ENCODE results near the gene SPATA20. TPM values are rescaled to one million over a fixed set of nuclear protein-coding genes. Genes with fewer than 3 reads are reported as not detected.

Gene SPATA20
- total and polyA plus RNA-seq, 2 donors from 2014 or later: 52.7 to 60.4 TPM

DNA sequence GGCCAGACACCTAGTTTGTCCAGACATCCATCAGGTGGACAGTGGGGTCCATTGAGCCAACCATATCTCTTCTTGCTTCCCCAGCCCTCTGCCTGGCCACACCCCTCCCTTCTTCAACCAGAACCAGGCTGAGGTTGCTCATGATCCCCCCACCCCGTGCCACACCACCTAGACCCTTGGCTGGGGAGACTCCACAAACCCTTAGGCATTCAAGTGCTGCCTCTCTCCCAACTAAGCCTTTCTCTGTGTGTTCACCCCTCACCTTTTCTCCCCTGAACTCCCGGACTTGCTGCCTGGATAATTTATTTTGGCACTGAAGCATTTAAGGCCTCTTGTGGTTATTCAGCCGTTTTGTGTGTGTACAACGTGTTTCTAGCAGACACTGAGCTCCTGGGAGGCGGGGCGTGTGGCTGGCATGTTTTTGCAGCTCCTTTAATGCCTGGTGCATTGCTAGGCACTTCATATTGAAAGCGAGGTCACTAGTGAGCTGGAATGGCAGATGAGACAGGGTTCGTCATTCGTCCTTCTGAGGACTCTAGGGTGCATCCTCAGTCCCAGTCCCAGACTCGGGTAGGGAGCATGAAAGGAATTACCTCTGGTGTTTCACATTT is 42.2 kb downstream of the SPATA20 start:
- Histone ChIP-seq H3K9me3 (ENCODE audit: control insufficient read depth in 2 of 3, insufficient read depth in 1 of 3, low read length in 3 of 3) (no peaks in the 10 kb centered on the region), H3K4me1 (ENCODE audit: control insufficient read depth in 2 of 3, insufficient read depth in 2 of 3, low read depth in 1 of 3, low read length in 3 of 3) (peaks cover 7 to 26% (median 22%) of the 10 kb centered on the region in 3 donors), H3K4me3 (ENCODE audit: low read length in 3 of 3) (peak overlapping the region in 1 of 3 donors; percentile 10), H3K27me3 (ENCODE audit: control insufficient read depth, insufficient read depth, low read length) (no peaks in the 10 kb centered on the region), H3K36me3 (ENCODE audit: control insufficient read depth in 2 of 3, insufficient read depth in 3 of 3, low read length in 3 of 3) (no peaks in the 10 kb centered on the region), H3K27ac (ENCODE audit: low read depth in 2 of 2, low read length in 2 of 2) (peak overlapping the region; percentile 35 to 59), H3K9ac (ENCODE audit: low read length in 3 of 3) (peak overlapping the region in 1 of 3 donors; percentile 21)
- FAIRE-seq (no peak), DNase-seq (peak in 3 of 5 donors; percentile 76 to 90 (median 89))
- no peak for TF ChIP-seq CTCF (IDR thresholded peaks at IDR 0.05; ENCODE audit: borderline replicate concordance, extremely low read depth, insufficient read depth)
- intact Hi-C loops (cut with DNase I): no loop called here

GRCh38 chr17:50590946-50591737 is 44.2 kb downstream of the SPATA20 start:
- intact Hi-C loops (cut with DNase I): no loop called here
- Histone ChIP-seq H3K27me3 (ENCODE audit: control insufficient read depth, insufficient read depth, low read length) (no peaks in the 10 kb centered on the region), H3K36me3 (ENCODE audit: control insufficient read depth in 2 of 3, insufficient read depth in 3 of 3, low read length in 3 of 3) (no peaks in the 10 kb centered on the region), H3K9ac (ENCODE audit: low read length in 3 of 3) (no peak overlapping the region), H3K9me3 (ENCODE audit: control insufficient read depth in 2 of 3, insufficient read depth in 1 of 3, low read length in 3 of 3) (no peaks in the 10 kb centered on the region), H3K27ac (ENCODE audit: low read depth in 2 of 2, low read length in 2 of 2) (no peak overlapping the region), H3K4me3 (ENCODE audit: low read length in 3 of 3) (no peak overlapping the region), H3K4me1 (ENCODE audit: control insufficient read depth in 2 of 3, insufficient read depth in 2 of 3, low read depth in 1 of 3, low read length in 3 of 3) (peaks cover 7 to 26% (median 22%) of the 10 kb centered on the region in 3 donors)
- TF ChIP-seq CTCF (IDR thresholded peaks at IDR 0.05; ENCODE audit: borderline replicate concordance, extremely low read depth, insufficient read depth): no peak
- DNase-seq: no peak
- no peak for FAIRE-seq

DNA sequence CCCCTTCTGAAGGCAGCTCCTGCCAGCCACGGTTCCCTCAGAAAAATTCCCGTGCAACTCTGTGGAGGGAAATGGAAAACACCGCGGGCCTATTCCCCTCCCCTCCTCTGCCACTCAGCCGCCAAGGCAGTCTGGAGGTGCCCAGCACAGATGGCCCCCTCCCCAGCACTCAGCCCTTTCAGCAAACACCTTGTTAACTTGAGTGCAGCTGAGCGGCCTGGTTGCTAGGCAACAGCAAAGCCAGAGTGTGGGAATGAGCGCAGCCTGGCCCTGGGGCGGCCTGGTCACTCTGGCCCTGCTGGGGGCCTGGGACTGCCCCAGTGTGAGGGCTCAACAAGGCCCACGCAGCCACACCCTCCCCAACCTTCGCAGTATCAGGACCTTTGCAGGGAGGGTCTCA is 46.3 kb downstream of the SPATA20 start:
- no peak for TF ChIP-seq CTCF (IDR thresholded peaks at IDR 0.05; ENCODE audit: borderline replicate concordance, extremely low read depth, insufficient read depth)
- H3K4me3 ChIP-seq (ENCODE audit: low read length in 3 of 3): no peak overlapping the region
- no peaks in the 10 kb centered on the region for H3K27me3 ChIP-seq (ENCODE audit: control insufficient read depth, insufficient read depth, low read length)
- FAIRE-seq: no peak
- peak in 4 of 5 donors; percentile 88 to 91 (median 90) for DNase-seq
- no peaks in the 10 kb centered on the region for H3K9me3 ChIP-seq (ENCODE audit: control insufficient read depth in 2 of 3, insufficient read depth in 1 of 3, low read length in 3 of 3)
- no peak overlapping the region for H3K9ac ChIP-seq (ENCODE audit: low read length in 3 of 3)
- peaks cover 7 to 22% (median 22%) of the 10 kb centered on the region in 3 donors for H3K4me1 ChIP-seq (ENCODE audit: control insufficient read depth in 2 of 3, insufficient read depth in 2 of 3, low read depth in 1 of 3, low read length in 3 of 3)
- H3K36me3 ChIP-seq (ENCODE audit: control insufficient read depth in 2 of 3, insufficient read depth in 3 of 3, low read length in 3 of 3): no peaks in the 10 kb centered on the region
- intact Hi-C loops (cut with DNase I): no loop called here
- no peak overlapping the region for H3K27ac ChIP-seq (ENCODE audit: low read depth in 2 of 2, low read length in 2 of 2)
